GM12891 (cell line): ENCODE results near the gene LATS2.

Experiments used
- POLR2A ChIP-seq: IDR thresholded peaks from 2 replicates; pipeline ENCODE4 v1.6.1; 2011; ENCODE audit warnings: low read depth, low read length, control low read depth
- POLR2AphosphoS5 ChIP-seq: IDR thresholded peaks from 2 replicates; pipeline ENCODE4 v1.6.1; 2011; ENCODE audit warnings: low read depth, low read length, control low read depth

- TF ChIP-seq POLR2A = no peak
- no peak for TF ChIP-seq POLR2AphosphoS5
These were observed 53.4 kb downstream of the LATS2 start for GRCh38 chr13:21008026-21008425.
